Stimulated activated naive B cell treated with anti-CD40 and anti-IgM and Interleukin-4, amounts not matched to agents 10 μg/mL and 1 μg/mL and 100 μg/mL, for 72 hours (primary cell): ENCODE data around the gene SRCIN1.
A peak's percentile ranks its signal among the peaks of the same experiment; 100 is the strongest.

Experiments used
- ATAC-seq, 2 donors: fragments of 150-1000 bp; cut with Tn5 transposase; replicated peaks; 2 replicates each; pipeline ENCODE4 v1.10.0; 2021; ENCODE audit warnings: moderate library complexity in 1 of 2
- DNase-seq: peaks from one replicate; pipeline ENCODE4 v3.0.0; 2021
- H3K27ac Mint-ChIP-seq: one replicate; pipeline ENCODE4 v1.8.0; 2022; ENCODE audit warnings: mild to moderate bottlenecking, mixed read lengths
- H3K27me3 Mint-ChIP-seq, 2 donors: one replicate each; pipeline ENCODE4 v1.8.0; 2022; ENCODE audit warnings: mixed read lengths in 2 of 2
- H3K36me3 Mint-ChIP-seq, 2 donors: one replicate each; pipeline ENCODE4 v1.8.0; 2022; ENCODE audit warnings: mixed read lengths in 2 of 2, mild to moderate bottlenecking in 1 of 2
- H3K4me1 Mint-ChIP-seq, 2 donors: one replicate each; pipeline ENCODE4 v1.8.0; 2022; ENCODE audit warnings: mixed read lengths in 2 of 2, mild to moderate bottlenecking in 1 of 2
- H3K4me3 Mint-ChIP-seq, 2 donors: one replicate each; pipeline ENCODE4 v1.8.0; 2022; ENCODE audit warnings: mild to moderate bottlenecking in 2 of 2, mixed read lengths in 2 of 2, moderate library complexity in 1 of 2
- H3K9me3 Mint-ChIP-seq, 2 donors: one replicate each; pipeline ENCODE4 v1.8.0; 2022; ENCODE audit warnings: mixed read lengths in 2 of 2, mild to moderate bottlenecking in 1 of 2

SRCIN1 gene

DNA sequence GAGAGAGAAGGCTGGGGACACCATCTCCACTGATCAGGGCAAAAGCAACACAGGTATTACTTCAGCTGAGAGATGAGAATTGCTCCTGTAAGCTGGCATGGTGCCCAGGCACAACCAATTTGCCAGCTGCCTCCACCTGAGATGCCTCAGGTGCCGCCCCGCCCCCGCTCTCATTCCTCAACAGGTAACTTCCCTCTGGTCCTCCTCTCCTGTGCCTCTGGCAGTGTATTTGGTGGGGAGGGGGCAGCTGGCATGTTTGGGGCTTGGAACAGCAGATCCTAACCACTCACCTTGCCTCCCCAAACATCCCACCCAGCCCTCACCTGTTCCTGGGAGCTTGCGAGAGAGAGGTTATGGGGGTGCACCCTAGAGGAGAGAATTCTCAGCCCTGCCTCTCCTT, 2.9 kb upstream of the SRCIN1 start:
- Mint-ChIP-seq H3K4me3 (no peak overlapping the region), H3K36me3 (no peaks in the 10 kb centered on the region), H3K4me1 (peaks cover 12 to 23% of the 10 kb centered on the region in 2 donors), H3K27me3 (peaks cover 77 to 96% of the 10 kb centered on the region in 2 donors), H3K9me3 (peaks cover 0 to 2% of the 10 kb centered on the region in 2 donors), H3K27ac (no peak overlapping the region)
- DNase-seq (no peak), ATAC-seq (no peak)

GRCh38 chr17:38606646-38607611, 1.2 kb upstream of the SRCIN1 start:
- Mint-ChIP-seq H3K9me3 (no peaks in the 10 kb centered on the region), H3K27me3 (peaks cover 80 to 96% of the 10 kb centered on the region in 2 donors)
- no peak for ATAC-seq

GRCh38 chr17:38605411-38605840, 326 bp downstream of the SRCIN1 start:
- Mint-ChIP-seq H3K4me1 (peaks cover 16 to 35% of the 10 kb centered on the region in 2 donors), H3K9me3 (no peaks in the 10 kb centered on the region), H3K4me3 (peak overlapping the region; percentile 62 to 82), H3K27me3 (peaks cover 82 to 98% of the 10 kb centered on the region in 2 donors), H3K36me3 (no peaks in the 10 kb centered on the region), H3K27ac (no peak overlapping the region)
- DNase-seq (no peak), ATAC-seq (peak in 1 of 2 donors; percentile 6)

More at GRCh38 chr17:38606646-38607611, 1.2 kb upstream of the SRCIN1 start:
- Mint-ChIP-seq H3K4me1 (peaks cover 12 to 25% of the 10 kb centered on the region in 2 donors), H3K27ac (peak overlapping the region; percentile 57), H3K4me3 (peak overlapping the region; percentile 79 to 82), H3K36me3 (no peaks in the 10 kb centered on the region)
- DNase-seq = no peak

DNA sequence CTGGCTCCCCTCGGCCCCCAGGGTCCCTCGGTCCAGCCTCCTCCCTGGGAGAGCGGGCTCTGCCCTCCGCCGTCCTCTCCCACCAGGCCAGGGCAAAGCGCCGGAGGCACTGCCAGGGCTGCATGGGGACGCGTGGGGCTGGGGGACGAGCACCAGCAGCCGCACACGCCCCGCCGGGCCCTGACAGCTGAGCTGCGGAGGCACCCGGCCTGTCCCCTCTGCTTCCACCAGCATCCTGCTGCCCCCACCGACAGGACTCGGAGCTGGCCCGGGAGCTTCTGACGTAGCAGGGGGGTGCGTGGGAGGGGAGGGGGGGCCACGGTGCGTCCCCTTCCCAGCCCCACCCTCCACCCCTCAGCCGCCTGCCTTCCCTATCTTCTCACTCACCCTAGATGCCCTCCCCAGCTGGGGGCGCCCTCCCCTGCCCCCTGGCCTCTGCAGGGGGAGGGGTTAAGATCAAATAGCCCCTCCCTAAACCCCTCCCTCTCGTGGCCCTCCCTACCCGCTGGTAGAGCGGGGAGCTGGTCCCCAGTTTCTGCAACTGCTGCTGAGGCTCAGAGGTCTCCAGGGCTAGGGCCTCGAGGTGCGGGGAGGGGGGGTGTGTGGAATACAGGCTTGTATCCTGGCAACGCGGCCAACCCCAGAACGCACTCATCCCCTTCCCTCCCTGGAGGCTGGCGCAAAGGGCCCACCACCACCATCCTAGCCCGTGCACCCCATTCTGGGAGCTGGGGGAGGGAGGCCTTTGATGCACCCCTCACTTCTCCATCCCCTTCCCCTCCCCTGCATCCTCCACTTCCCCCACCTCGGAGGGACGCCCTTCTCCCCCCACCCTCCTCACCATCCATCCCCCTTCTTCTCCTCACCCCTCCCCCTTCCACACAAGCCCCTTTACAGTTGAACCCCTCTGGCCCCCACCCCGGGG, 1.0 kb downstream of the SRCIN1 start:
- Mint-ChIP-seq H3K4me1 (peaks cover 16 to 35% of the 10 kb centered on the region in 2 donors), H3K27ac (no peak overlapping the region), H3K9me3 (no peaks in the 10 kb centered on the region), H3K27me3 (peaks cover 89 to 100% of the 10 kb centered on the region in 2 donors), H3K4me3 (peak overlapping the region; percentile 62 to 82), H3K36me3 (no peaks in the 10 kb centered on the region)
- DNase-seq (no peak), ATAC-seq (peak; percentile 32 to 38)

DNA sequence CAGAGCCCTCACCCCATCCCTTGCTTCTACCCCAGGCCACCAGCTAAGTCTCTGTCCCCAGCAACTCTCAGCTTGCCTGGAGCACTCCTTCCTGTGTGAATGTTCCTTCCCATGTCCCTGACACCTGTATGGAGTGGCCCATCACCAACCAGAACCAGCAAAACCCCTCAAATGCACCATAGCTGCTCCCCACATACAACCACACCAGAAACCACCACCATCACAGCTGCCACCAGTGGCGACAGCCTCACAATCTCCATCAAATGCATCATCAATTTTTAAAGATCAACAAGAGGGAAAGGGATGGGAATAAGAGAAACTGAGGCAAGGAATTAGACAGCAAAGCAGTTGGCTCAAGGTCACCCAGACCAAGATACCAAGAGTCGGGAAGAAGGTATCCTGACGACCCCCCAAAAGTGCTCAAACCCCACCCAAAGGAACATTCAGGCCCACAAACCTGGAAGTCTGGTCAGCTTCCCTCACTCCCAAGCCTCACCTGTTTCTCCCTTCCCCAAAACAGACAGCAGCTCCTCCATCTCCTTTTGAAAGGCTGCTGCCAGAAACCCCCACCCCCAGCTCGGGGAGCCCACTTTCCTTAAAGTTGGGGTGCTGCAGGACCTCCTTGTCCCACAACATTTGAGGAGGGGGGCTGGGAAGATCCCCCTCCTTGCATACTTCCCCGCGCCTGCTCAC, 1.8 kb downstream of the SRCIN1 start:
- Mint-ChIP-seq H3K4me3 (no peak overlapping the region), H3K4me1 (peaks cover 16 to 35% of the 10 kb centered on the region in 2 donors), H3K36me3 (no peaks in the 10 kb centered on the region), H3K27me3 (peaks cover 89 to 100% of the 10 kb centered on the region in 2 donors), H3K27ac (peak overlapping the region; percentile 20), H3K9me3 (no peaks in the 10 kb centered on the region)
- DNase-seq (no peak), ATAC-seq (no peak)

DNA sequence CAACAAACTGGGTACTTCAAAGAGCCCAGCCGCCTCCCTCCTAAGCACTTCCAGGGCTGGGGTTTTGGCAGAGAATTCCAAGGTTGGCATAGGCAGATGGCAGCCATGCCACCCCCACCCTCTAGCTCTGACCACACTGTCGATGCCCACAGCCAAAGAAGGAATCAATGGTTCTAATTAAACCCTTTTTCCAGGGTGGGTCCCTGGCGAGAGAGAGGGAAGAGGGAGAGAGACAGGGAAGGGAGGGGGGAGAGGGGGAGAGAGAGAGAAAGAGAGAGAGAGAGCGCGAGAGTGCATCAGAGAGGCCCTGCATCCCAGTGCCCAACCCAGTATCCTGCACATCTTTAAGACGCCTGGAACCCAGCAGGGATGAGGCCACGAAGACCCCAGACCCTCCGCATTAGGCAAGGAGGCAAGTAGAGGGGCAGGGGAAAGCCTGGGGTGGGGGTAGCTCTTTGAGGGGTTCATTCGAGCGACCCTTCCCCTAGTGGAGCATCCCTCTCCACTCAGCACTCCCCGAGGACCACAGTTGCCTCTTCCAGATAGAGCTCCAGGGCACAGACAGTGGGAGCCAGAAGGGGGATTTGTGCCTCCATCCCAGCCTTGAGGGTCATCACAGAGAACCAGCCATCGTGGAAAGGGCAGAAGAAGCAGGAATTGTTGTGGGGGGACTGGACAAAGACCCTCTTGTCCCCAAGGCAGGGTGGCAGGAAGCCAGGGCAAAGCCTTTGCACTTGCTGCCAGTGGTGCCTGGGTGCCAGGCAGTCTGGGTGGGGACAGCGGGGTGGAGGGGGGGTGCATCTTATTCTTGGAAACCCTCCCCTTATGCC, 2.6 kb downstream of the SRCIN1 start:
- H3K9me3 Mint-ChIP-seq = no peaks in the 10 kb centered on the region
- no peak overlapping the region for H3K27ac Mint-ChIP-seq
- H3K27me3 Mint-ChIP-seq = peaks cover 89 to 100% of the 10 kb centered on the region in 2 donors
- no peak overlapping the region for H3K4me3 Mint-ChIP-seq
- H3K36me3 Mint-ChIP-seq = no peaks in the 10 kb centered on the region
- ATAC-seq = no peak
- peaks cover 16 to 35% of the 10 kb centered on the region in 2 donors for H3K4me1 Mint-ChIP-seq
- DNase-seq = no peak

DNA sequence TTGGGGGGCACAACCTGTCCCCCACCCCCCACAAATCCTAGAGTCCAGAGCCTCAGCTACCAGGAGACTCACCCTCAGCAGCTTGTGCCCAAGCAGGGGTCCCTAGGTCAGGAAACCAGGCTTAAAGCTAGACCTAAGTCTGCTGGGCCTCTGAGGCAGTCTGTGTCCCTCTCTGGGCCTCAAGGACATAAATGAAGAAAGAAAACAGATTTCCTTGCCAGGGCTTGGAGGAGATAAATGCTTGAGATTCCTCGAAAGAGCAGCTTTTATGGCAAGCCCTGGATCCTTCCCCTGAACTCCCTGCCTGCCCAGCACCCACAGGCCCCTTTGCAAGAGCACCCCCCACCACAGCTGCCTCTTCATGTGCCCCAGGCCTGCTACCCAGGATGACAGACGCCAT, 3.3 kb downstream of the SRCIN1 start:
- Mint-ChIP-seq H3K27me3 (peaks cover 88 to 98% of the 10 kb centered on the region in 2 donors), H3K9me3 (no peaks in the 10 kb centered on the region), H3K4me1 (peaks cover 13 to 32% of the 10 kb centered on the region in 2 donors), H3K36me3 (no peaks in the 10 kb centered on the region), H3K27ac (no peak overlapping the region), H3K4me3 (no peak overlapping the region)
- no peak for DNase-seq
- no peak for ATAC-seq

GRCh38 chr17:38601539-38602351, 4.0 kb downstream of the SRCIN1 start:
- peaks cover 9 to 25% of the 10 kb centered on the region in 2 donors for H3K4me1 Mint-ChIP-seq
- no peaks in the 10 kb centered on the region for H3K36me3 Mint-ChIP-seq
- DNase-seq (no peak), ATAC-seq (no peak)
- H3K27me3 Mint-ChIP-seq = peaks cover 88 to 97% of the 10 kb centered on the region in 2 donors
- H3K9me3 Mint-ChIP-seq = no peaks in the 10 kb centered on the region
- H3K4me3 Mint-ChIP-seq = no peak overlapping the region
- H3K27ac Mint-ChIP-seq = no peak overlapping the region

DNA sequence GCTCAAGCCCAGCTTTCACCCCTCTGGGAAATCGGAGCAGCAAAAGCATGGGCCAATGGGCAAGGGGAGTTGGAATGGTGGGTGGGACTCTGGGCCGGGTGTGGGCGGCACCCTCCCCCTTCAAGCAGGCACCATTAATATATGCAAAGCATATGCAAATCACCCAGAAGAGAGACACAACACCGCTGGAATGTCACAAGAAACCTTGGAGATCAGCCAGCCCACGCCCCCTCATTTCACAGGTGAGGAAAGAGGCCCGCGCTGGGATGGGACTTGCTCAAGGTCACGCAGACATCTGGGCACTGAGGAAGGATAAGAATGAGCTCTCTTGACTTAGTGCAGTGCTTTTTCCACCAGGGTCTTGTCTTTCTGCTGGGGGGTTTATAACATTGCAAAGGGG, 4.8 kb downstream of the SRCIN1 start:
- Mint-ChIP-seq H3K4me3 (no peak overlapping the region), H3K4me1 (peaks cover 5 to 17% of the 10 kb centered on the region in 2 donors), H3K27me3 (peaks cover 92 to 97% of the 10 kb centered on the region in 2 donors), H3K36me3 (no peaks in the 10 kb centered on the region), H3K9me3 (no peaks in the 10 kb centered on the region), H3K27ac (no peak overlapping the region)
- ATAC-seq (no peak), DNase-seq (no peak)

DNA sequence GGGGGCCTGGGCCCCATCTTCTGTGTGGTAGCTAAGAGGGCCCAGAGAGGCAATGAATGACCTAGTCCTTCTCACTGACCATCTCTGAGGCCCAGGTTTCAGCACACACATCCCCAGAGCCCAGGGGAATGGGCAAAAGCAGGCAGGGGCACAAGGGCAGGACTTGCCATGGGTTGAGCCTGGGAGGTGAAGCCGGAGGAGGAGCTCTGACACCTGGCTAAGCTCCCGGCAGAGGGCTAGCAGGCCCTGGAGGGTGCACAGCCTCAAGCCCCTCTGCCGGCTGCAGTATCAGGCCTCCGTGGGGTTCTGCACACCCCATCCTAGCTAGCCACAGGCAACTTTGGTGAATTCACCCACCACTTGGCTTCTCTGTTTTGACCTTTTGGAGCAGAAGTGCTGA, 5.3 kb downstream of the SRCIN1 start:
- DNase-seq = no peak
- Mint-ChIP-seq H3K27me3 (peaks cover 94 to 97% of the 10 kb centered on the region in 2 donors), H3K36me3 (no peaks in the 10 kb centered on the region), H3K27ac (no peak overlapping the region), H3K4me3 (no peak overlapping the region), H3K9me3 (no peaks in the 10 kb centered on the region), H3K4me1 (peaks cover 5 to 17% of the 10 kb centered on the region in 2 donors)
- no peak for ATAC-seq

- Mint-ChIP-seq H3K27me3 (peaks cover 95 to 97% of the 10 kb centered on the region in 2 donors), H3K4me3 (no peak overlapping the region), H3K4me1 (peaks cover 4 to 17% of the 10 kb centered on the region in 2 donors), H3K9me3 (no peaks in the 10 kb centered on the region), H3K36me3 (no peaks in the 10 kb centered on the region), H3K27ac (no peak overlapping the region)
- ATAC-seq = no peak
- DNase-seq = no peak
Observed at GRCh38 chr17:38599398-38599856, 6.3 kb downstream of the SRCIN1 start.

- peaks cover 91 to 95% of the 10 kb centered on the region in 2 donors for H3K27me3 Mint-ChIP-seq
- H3K9me3 Mint-ChIP-seq = no peaks in the 10 kb centered on the region
- no peak overlapping the region for H3K4me3 Mint-ChIP-seq
- DNase-seq = no peak
- no peaks in the 10 kb centered on the region for H3K36me3 Mint-ChIP-seq
- H3K4me1 Mint-ChIP-seq = peaks cover 4 to 17% of the 10 kb centered on the region in 2 donors
- ATAC-seq = no peak
- no peak overlapping the region for H3K27ac Mint-ChIP-seq
Observed at GRCh38 chr17:38598995-38599394, 6.8 kb downstream of the SRCIN1 start.
